ENCODE measurements around the gene PLEK2. TPM values are rescaled to one million over a fixed set of nuclear protein-coding genes. Genes with fewer than 3 reads are reported as not detected.
A peak's percentile ranks its signal among the peaks of the same experiment; 100 is the strongest.
"Not testable (repeated sequence)": the region's sequence is repeated elsewhere in the genome, so short reads cannot be mapped to it uniquely, and the experiment has no call there.

PLEK2 gene
- total RNA-seq, result 1 to 10 TPM; 1.7 to 2.1 TPM
- 0.53 to 5.0 reads per million in 2 donors for total RNA-seq

- peak; percentile 83 for ATAC-seq
- Mint-ChIP-seq H3K27ac (peak within 1 kb of the TSS; percentile 24), H3K36me3 (ENCODE audit: low read depth) (no peaks in the 10 kb centered on the region), H3K4me3 (peak within 1 kb of the TSS; percentile 81), H3K4me1 (peaks cover 6% of the 10 kb centered on the region), H3K27me3 (peaks cover 5% of the 10 kb centered on the region)
- DNase-seq, result peak; percentile 13 to 29 (median 20)
- H3K9me3 ChIP-seq (ENCODE audit: control insufficient read depth, low read length, poor library complexity, severe bottlenecking), result no peaks in the 10 kb centered on the region
Measured at GRCh38 chr14:67411820-67412421, at the start of gene PLEK2. TSS of gene PLEK2 (minus strand) at chr14:67412165. CDS start at chr14:67412059, 106 bp downstream.

- H3K9me3 ChIP-seq (ENCODE audit: control insufficient read depth, low read length, poor library complexity, severe bottlenecking), result no peaks in the 10 kb centered on the region
- peaks cover 18% of the 10 kb centered on the region for H3K4me1 Mint-ChIP-seq
- H3K4me3 Mint-ChIP-seq, result no peak overlapping the region
- no peak for ATAC-seq
- peaks cover 2% of the 10 kb centered on the region for H3K36me3 Mint-ChIP-seq (ENCODE audit: low read depth)
- no peak for DNase-seq
- peaks cover 10% of the 10 kb centered on the region for H3K27me3 Mint-ChIP-seq
- H3K27ac Mint-ChIP-seq, result no peak overlapping the region
Measured at GRCh38 chr14:67461341-67461985, 49.5 kb upstream of the PLEK2 start.

- ATAC-seq (no peak), DNase-seq (no peak)
- Mint-ChIP-seq H3K4me3 (no peak overlapping the region), H3K27ac (no peak overlapping the region), H3K4me1 (peaks cover 6% of the 10 kb centered on the region), H3K27me3 (peaks cover 10% of the 10 kb centered on the region), H3K36me3 (ENCODE audit: low read depth) (no peaks in the 10 kb centered on the region)
- H3K9me3 ChIP-seq (ENCODE audit: control insufficient read depth, low read length, poor library complexity, severe bottlenecking), result no peaks in the 10 kb centered on the region
Measured at GRCh38 chr14:67459336-67459735, 47.4 kb upstream of the PLEK2 start.

- no peaks in the 10 kb centered on the region for H3K9me3 ChIP-seq (ENCODE audit: control insufficient read depth, low read length, poor library complexity, severe bottlenecking)
- no peak for DNase-seq
- ATAC-seq, result no peak
- peak overlapping the region; percentile 37 for H3K27ac Mint-ChIP-seq
- H3K4me1 Mint-ChIP-seq, result no peaks in the 10 kb centered on the region
- no peak overlapping the region for H3K4me3 Mint-ChIP-seq
- H3K27me3 Mint-ChIP-seq, result peaks cover 14% of the 10 kb centered on the region
- no peaks in the 10 kb centered on the region for H3K36me3 Mint-ChIP-seq (ENCODE audit: low read depth)
Measured at GRCh38 chr14:67457782-67458181, 45.8 kb upstream of the PLEK2 start.

GRCh38 chr14:67456732-67457131, 44.8 kb upstream of the PLEK2 start:
- Mint-ChIP-seq H3K36me3 (ENCODE audit: low read depth) (no peaks in the 10 kb centered on the region), H3K27me3 (peaks cover 16% of the 10 kb centered on the region), H3K4me3 (no peak overlapping the region), H3K4me1 (no peaks in the 10 kb centered on the region), H3K27ac (no peak overlapping the region)
- ATAC-seq, result no peak
- H3K9me3 ChIP-seq (ENCODE audit: control insufficient read depth, low read length, poor library complexity, severe bottlenecking), result no peaks in the 10 kb centered on the region
- no peak for DNase-seq

GRCh38 chr14:67453575-67454300, 41.8 kb upstream of the PLEK2 start:
- H3K27me3 Mint-ChIP-seq, result peaks cover 23% of the 10 kb centered on the region
- no peaks in the 10 kb centered on the region for H3K9me3 ChIP-seq (ENCODE audit: control insufficient read depth, low read length, poor library complexity, severe bottlenecking)

GRCh38 chr14:67451667-67452066, 39.7 kb upstream of the PLEK2 start:
- not testable (repeated sequence) for H3K4me3 Mint-ChIP-seq; ATAC-seq; H3K27ac Mint-ChIP-seq; DNase-seq; H3K4me1 Mint-ChIP-seq; H3K9me3 ChIP-seq (ENCODE audit: control insufficient read depth, low read length, poor library complexity, severe bottlenecking); H3K36me3 Mint-ChIP-seq (ENCODE audit: low read depth)
- H3K27me3 Mint-ChIP-seq, result peaks cover 18% of the 10 kb centered on the region

More at GRCh38 chr14:67453575-67454300, 41.8 kb upstream of the PLEK2 start:
- Mint-ChIP-seq H3K27ac (no peak overlapping the region), H3K4me1 (no peaks in the 10 kb centered on the region), H3K4me3 (no peak overlapping the region), H3K36me3 (ENCODE audit: low read depth) (no peaks in the 10 kb centered on the region)
- no peak for DNase-seq
- ATAC-seq, result no peak

GRCh38 chr14:67449096-67449495, 37.1 kb upstream of the PLEK2 start:
- no peaks in the 10 kb centered on the region for H3K36me3 Mint-ChIP-seq (ENCODE audit: low read depth)
- DNase-seq, result no peak
- peak overlapping the region; percentile 29 for H3K27ac Mint-ChIP-seq
- H3K4me1 Mint-ChIP-seq, result no peaks in the 10 kb centered on the region
- H3K27me3 Mint-ChIP-seq, result peaks cover 36% of the 10 kb centered on the region
- H3K9me3 ChIP-seq (ENCODE audit: control insufficient read depth, low read length, poor library complexity, severe bottlenecking), result no peaks in the 10 kb centered on the region
- no peak for ATAC-seq
- no peak overlapping the region for H3K4me3 Mint-ChIP-seq

- H3K9me3 ChIP-seq (ENCODE audit: control insufficient read depth, low read length, poor library complexity, severe bottlenecking), result no peaks in the 10 kb centered on the region
- no peak for DNase-seq
- H3K27me3 Mint-ChIP-seq, result peaks cover 48% of the 10 kb centered on the region
- H3K27ac Mint-ChIP-seq, result no peak overlapping the region
- H3K4me3 Mint-ChIP-seq, result no peak overlapping the region
- no peak for ATAC-seq
- H3K36me3 Mint-ChIP-seq (ENCODE audit: low read depth), result no peaks in the 10 kb centered on the region
- H3K4me1 Mint-ChIP-seq, result no peaks in the 10 kb centered on the region
Measured at GRCh38 chr14:67447033-67447381, 35.0 kb upstream of the PLEK2 start.

GRCh38 chr14:67446371-67447032, 34.5 kb upstream of the PLEK2 start:
- DNase-seq, result no peak
- Mint-ChIP-seq H3K4me1 (no peaks in the 10 kb centered on the region), H3K27ac (no peak overlapping the region), H3K27me3 (peaks cover 44% of the 10 kb centered on the region), H3K4me3 (no peak overlapping the region), H3K36me3 (ENCODE audit: low read depth) (no peaks in the 10 kb centered on the region)
- no peaks in the 10 kb centered on the region for H3K9me3 ChIP-seq (ENCODE audit: control insufficient read depth, low read length, poor library complexity, severe bottlenecking)
- no peak for ATAC-seq

- H3K4me3 Mint-ChIP-seq, result no peak overlapping the region
- H3K9me3 ChIP-seq (ENCODE audit: control insufficient read depth, low read length, poor library complexity, severe bottlenecking), result no peaks in the 10 kb centered on the region
- DNase-seq (no peak), ATAC-seq (no peak)
- H3K36me3 Mint-ChIP-seq (ENCODE audit: low read depth), result no peaks in the 10 kb centered on the region
- no peak overlapping the region for H3K27ac Mint-ChIP-seq
- no peaks in the 10 kb centered on the region for H3K4me1 Mint-ChIP-seq
- peaks cover 45% of the 10 kb centered on the region for H3K27me3 Mint-ChIP-seq
Measured at GRCh38 chr14:67444395-67444794, 32.4 kb upstream of the PLEK2 start.

- ATAC-seq, result no peak
Measured at GRCh38 chr14:67442139-67442906, 30.4 kb upstream of the PLEK2 start.

More at GRCh38 chr14:67442139-67442906, 30.4 kb upstream of the PLEK2 start:
- Mint-ChIP-seq H3K36me3 (ENCODE audit: low read depth) (no peaks in the 10 kb centered on the region), H3K27ac (no peak overlapping the region), H3K27me3 (peaks cover 54% of the 10 kb centered on the region), H3K4me3 (no peak overlapping the region), H3K4me1 (no peaks in the 10 kb centered on the region)
- no peak for DNase-seq
- H3K9me3 ChIP-seq (ENCODE audit: control insufficient read depth, low read length, poor library complexity, severe bottlenecking), result no peaks in the 10 kb centered on the region
